ENCODE results near the gene DBH.

DBH gene

GRCh38 chr9:133701981-133702797, 66.0 kb downstream of the DBH start:
- no peak for DNase-seq (ENCODE audit: low spot score)

GRCh38 chr9:133702798-133703590, 66.8 kb downstream of the DBH start:
- DNase-seq (ENCODE audit: low spot score): no peak

GRCh38 chr9:133703591-133704399, 67.6 kb downstream of the DBH start:
- no peak for DNase-seq (ENCODE audit: low spot score)

GRCh38 chr9:133704711-133705181, 68.6 kb downstream of the DBH start:
- no peak for DNase-seq (ENCODE audit: low spot score)

GRCh38 chr9:133705576-133705975, 69.4 kb downstream of the DBH start:
- DNase-seq (ENCODE audit: low spot score): no peak

- DNase-seq (ENCODE audit: low spot score): no peak
Measured at GRCh38 chr9:133706307-133707050, 70.3 kb downstream of the DBH start.

GRCh38 chr9:133707065-133707762, 71.1 kb downstream of the DBH start:
- DNase-seq (ENCODE audit: low spot score): no peak

GRCh38 chr9:133707763-133708245, 71.6 kb downstream of the DBH start:
- DNase-seq (ENCODE audit: low spot score): no peak

GRCh38 chr9:133708246-133709014, 72.3 kb downstream of the DBH start:
- DNase-seq (ENCODE audit: low spot score): no peak

Data from LoVo (cell line).